Sigmoid colon (tissue), 4 donors: ENCODE results near the gene SRGAP2C.
"Not testable (repeated sequence)": the region's sequence is repeated elsewhere in the genome, so short reads cannot be mapped to it uniquely, and the experiment has no call there.

ENCODE experiments used
- CTCF ChIP-seq, 4 experiments: fragments of 450-650 bp in 3 of 4; fragments of 200-600 bp in 1 of 4; IDR thresholded peaks; one replicate each; pipeline ENCODE4 v1.5.1; 2016 to 2019; ENCODE audit warnings: antibody characterized with exemption in 4 of 4, mild to moderate bottlenecking in 3 of 4, moderate library complexity in 2 of 4
- EP300 ChIP-seq, 4 donors: sonication (generic); formaldehyde crosslinking; IDR thresholded peaks; one replicate each; pipeline ENCODE4 v1.6.1; 2017; ENCODE audit warnings: antibody characterized with exemption in 4 of 4
- POLR2AphosphoS5 ChIP-seq, 4 donors: sonication (generic); formaldehyde crosslinking; IDR thresholded peaks; one replicate each; pipeline ENCODE4 v1.6.1; 2017; ENCODE audit warnings: antibody characterized with exemption in 4 of 4

DNA sequence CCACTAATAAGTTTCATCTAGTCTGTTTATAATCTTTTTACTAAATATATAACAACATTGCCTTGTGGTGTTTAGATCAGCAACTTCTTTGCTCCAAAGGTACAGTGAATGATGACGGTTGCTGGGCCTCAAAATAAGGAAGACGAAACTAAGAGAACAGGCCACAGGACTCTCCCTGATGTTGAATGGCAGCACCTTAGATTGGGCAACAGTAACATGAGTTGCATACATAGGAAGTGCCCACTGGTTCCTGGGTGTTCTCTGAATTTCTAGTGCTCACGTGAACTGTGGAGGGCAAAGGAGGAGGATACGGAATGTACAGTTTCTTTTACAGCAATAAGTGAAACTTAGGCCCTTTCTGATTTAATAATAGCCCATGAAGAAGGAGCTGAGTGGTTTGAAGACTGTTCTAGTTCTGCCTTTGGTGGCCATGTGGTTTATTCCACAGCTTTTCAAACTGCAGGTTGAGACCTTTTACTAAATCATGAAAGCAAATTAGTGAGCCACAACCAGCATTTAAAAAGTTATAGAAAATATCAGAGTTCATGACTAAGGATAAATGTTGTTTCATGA is 86.5 kb downstream of the SRGAP2C start:
- not testable (repeated sequence) for TF ChIP-seq POLR2AphosphoS5, CTCF, EP300 (IDR thresholded peaks at IDR 0.05)
